Right atrium auricular region (tissue), 2 donors: ENCODE data around the gene OR2T11. TPM values are rescaled to one million over a fixed set of nuclear protein-coding genes. Genes with fewer than 3 reads are reported as not detected.
"Not testable (repeated sequence)": the region's sequence is repeated elsewhere in the genome, so short reads cannot be mapped to it uniquely, and the experiment has no call there.

ENCODE experiments used
- DNase-seq: peaks from one replicate; pipeline ENCODE4 v3.0.0-alpha.2; 2019; ENCODE audit warnings: low spot score
- H3K27ac ChIP-seq, 2 donors: fragments of 200-600 bp; sonication (generic); 1 replicate in 1 of 2; 2 replicates in 1 of 2; pipeline ENCODE4 v1.5.1; 2016 to 2019
- H3K27me3 ChIP-seq, 2 donors: fragments of 200-600 bp; sonication (generic); one replicate each; pipeline versions ENCODE4 v1.5.1 to v1.6.0; 2017 to 2019
- H3K36me3 ChIP-seq: fragments of 200-600 bp; sonication (generic); one replicate; pipeline ENCODE4 v1.5.1; 2016
- H3K4me1 ChIP-seq, 2 donors: fragments of 200-600 bp; sonication (generic); one replicate each; pipeline versions ENCODE4 v1.5.1 to v1.6.0; 2017 to 2019
- H3K4me3 ChIP-seq, 2 donors: fragments of 200-600 bp; sonication (generic); 1 replicate in 1 of 2; 2 replicates in 1 of 2; pipeline ENCODE4 v1.5.1; 2017 to 2019; ENCODE audit warnings: mild to moderate bottlenecking in 1 of 2, moderate library complexity in 1 of 2
- H3K9me3 ChIP-seq, 2 donors: fragments of 200-600 bp; sonication (generic); one replicate each; pipeline ENCODE4 v1.5.1; 2019
- CTCF ChIP-seq, 2 donors: fragments of 200-600 bp; sonication (generic); IDR thresholded peaks; one replicate each; pipeline ENCODE4 v1.5.1; 2019; ENCODE audit warnings: antibody characterized with exemption in 2 of 2
- total RNA-seq, 2 donors: library from RNA; depleted of rRNA; stranded (reverse); fragments of >200 nt; gene quantifications; one replicate each; pipeline ENCODE4 v1.1.0, GENCODE V29; 2016

OR2T11 gene
- total RNA-seq, 2 donors from 2014 or later = not detected

DNA sequence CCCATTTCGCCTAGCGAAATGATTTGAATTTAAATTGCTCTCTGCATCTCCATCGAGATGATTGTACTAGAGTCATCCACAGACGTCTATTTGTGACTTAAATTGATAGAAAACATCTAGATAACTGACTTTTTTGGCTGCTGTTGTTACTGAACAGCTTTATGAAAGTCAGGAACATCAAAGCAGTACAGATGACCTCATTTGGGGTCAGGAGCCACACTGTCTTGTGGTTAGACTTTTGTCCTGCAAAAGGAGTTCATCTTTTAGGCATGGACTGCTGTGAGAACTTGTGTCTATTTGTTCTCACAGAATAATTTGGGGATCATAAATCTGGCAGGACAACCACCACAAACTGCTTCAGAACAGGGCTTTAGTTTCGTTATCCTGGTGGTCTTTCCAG, 4.8 kb upstream of the OR2T11 start:
- not testable (repeated sequence) for H3K4me3 ChIP-seq, H3K9me3 ChIP-seq, H3K36me3 ChIP-seq, H3K27ac ChIP-seq, DNase-seq, H3K4me1 ChIP-seq, H3K27me3 ChIP-seq

GRCh38 chr1:248636612-248637011, 1.7 kb upstream of the OR2T11 start:
- not testable (repeated sequence) for H3K36me3 ChIP-seq, H3K27ac ChIP-seq, H3K27me3 ChIP-seq, H3K4me1 ChIP-seq, H3K9me3 ChIP-seq, DNase-seq, H3K4me3 ChIP-seq

DNA sequence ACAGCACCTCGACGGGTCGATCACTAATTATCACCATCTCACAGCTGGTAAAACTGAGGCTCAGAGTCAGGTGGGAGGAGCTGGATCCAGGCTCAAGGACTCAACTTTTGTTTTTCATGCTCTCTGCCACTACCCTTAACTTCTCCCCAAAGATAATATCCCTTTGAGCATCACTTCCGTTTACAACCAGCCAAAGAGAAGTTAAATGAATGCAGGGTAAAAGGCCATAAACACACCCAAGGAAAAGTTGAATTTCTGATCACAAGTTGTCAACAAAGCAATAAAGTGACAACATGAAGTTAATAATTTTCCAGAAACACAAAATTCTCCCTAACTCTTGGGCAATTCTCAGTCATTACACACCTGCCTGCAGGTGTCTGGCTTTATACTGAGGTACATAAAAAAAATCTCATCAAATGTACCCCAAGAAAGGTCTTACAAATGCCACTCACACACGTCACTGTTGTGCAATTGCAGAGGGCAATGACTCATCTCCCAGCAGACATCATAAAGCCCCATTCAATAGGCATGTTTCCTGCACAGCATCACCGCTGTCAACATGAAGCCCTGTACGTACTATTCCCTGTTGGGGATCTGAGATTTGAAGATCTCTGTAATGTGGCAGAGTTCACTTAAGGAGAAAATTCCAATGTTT, 3.4 kb downstream of the OR2T11 start:
- no peaks in the 10 kb centered on the region for H3K27me3 ChIP-seq
- no peaks in the 10 kb centered on the region for H3K4me1 ChIP-seq
- no peaks in the 10 kb centered on the region for H3K9me3 ChIP-seq
- no peaks in the 10 kb centered on the region for H3K36me3 ChIP-seq
- no peak overlapping the region for H3K4me3 ChIP-seq
- no peak for DNase-seq
- TF ChIP-seq CTCF (IDR thresholded peaks at IDR 0.05) = no peak
- H3K27ac ChIP-seq = no peak overlapping the region

DNA sequence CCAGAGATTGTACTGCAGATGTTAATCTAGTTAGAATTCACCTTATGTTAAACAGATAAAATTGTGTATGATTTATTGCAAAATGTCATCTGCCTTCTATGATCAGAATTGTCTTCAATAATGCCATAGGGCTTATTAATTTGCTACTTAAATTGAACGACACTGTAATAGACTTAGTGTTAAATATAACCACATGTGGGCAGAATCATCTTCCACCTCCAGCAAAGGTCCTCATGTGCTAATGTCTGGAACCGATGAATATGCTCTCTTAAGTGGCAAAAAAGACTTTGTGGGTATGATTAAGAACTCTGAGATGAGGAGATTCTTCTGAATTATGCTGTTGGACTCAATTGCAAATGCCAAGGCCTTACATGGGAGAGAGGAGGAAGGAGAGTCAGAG, 4.3 kb downstream of the OR2T11 start:
- no peak overlapping the region for H3K4me3 ChIP-seq
- no peaks in the 10 kb centered on the region for H3K9me3 ChIP-seq
- TF ChIP-seq CTCF (IDR thresholded peaks at IDR 0.05) = no peak
- no peaks in the 10 kb centered on the region for H3K36me3 ChIP-seq
- H3K27me3 ChIP-seq = no peaks in the 10 kb centered on the region
- H3K4me1 ChIP-seq = no peaks in the 10 kb centered on the region
- DNase-seq = no peak
- H3K27ac ChIP-seq = no peak overlapping the region

DNA sequence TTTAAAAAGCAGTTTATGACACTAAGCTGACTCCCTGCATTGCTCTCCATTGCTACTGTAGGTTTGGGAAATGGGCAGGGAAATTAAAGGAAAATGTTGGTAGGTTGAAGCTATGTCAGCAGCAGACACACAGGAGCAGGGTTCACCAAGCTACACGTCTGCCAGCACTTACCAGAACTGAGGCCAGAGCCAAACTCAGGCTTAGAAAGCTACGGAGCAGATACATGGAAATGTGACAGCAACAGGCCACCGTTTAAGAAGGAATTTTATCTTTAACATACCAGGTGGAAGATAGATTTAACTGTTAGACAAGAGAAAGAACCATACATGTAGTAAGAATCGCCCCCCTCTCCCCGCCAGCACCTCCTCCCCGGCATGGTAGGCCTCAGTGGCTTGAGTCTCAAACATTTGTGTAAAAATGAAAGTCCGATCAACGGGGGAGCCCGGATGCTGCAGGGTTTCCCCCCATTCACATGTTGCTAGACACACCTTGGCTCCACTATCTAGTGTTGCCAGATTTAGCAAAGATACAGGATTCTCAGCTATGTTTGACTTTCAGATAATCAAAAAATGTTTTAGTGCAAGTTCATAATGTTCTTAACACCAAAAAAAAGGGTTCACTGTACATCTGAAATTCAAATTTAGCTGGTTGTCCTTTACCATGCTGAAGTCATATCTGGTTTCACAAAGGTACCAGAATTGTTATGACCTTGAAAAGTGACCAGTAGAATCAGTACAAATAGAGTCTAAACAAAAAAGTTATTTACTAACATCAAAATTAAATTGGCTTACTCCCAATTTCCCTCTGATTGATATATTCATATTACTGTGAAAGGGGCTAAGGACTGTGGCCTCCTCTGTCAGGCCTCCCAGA, 6.7 kb downstream of the OR2T11 start:
- no peak for DNase-seq
- Histone ChIP-seq H3K4me1 (no peaks in the 10 kb centered on the region), H3K27me3 (no peaks in the 10 kb centered on the region), H3K9me3 (no peaks in the 10 kb centered on the region), H3K4me3 (no peak overlapping the region), H3K27ac (no peak overlapping the region), H3K36me3 (no peaks in the 10 kb centered on the region)
- TF ChIP-seq CTCF (IDR thresholded peaks at IDR 0.05) = no peak

DNA sequence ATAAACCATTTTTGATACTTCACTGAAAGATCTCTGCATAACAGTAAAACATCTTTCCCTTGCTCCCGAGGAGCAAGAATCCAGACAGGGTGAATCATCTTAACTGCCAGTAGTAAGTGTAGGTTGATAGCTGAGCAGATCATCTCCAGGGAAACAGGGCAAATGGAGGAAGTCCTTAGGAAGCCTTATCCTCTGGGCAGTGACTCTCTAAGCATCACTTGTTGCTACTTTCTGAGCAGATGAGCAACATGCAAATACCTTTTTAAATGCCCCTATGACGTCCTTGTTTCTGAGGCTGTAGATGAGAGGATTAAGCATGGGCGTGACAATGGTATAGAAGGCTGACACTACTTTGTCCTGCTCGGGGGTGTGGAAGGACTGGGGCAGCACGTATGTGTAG, 8.9 kb downstream of the OR2T11 start:
- DNase-seq = no peak
- Histone ChIP-seq H3K4me1 (no peaks in the 10 kb centered on the region), H3K9me3 (no peaks in the 10 kb centered on the region), H3K4me3 (no peak overlapping the region), H3K27ac (no peak overlapping the region), H3K36me3 (no peaks in the 10 kb centered on the region), H3K27me3 (no peaks in the 10 kb centered on the region)
- no peak for TF ChIP-seq CTCF (IDR thresholded peaks at IDR 0.05)
